Activated T-helper 1 cell treated with Interleukin-2 at 50 U/mL for 16 hours (primary cell): ENCODE results near the gene FAM76A.
"Not testable (repeated sequence)": the region's sequence is repeated elsewhere in the genome, so short reads cannot be mapped to it uniquely, and the experiment has no call there.

Experiments used
- DNase-seq: peaks from one replicate; pipeline ENCODE4 v3.0.0-alpha.2; 2020; ENCODE audit warnings: low read depth

FAM76A gene

GRCh38 chr1:27778056-27778455 lies 52.3 kb downstream of the FAM76A start:
- no peak for DNase-seq

- DNase-seq, result no peak
Measured at GRCh38 chr1:27779122-27779521, 53.4 kb downstream of the FAM76A start.

DNA sequence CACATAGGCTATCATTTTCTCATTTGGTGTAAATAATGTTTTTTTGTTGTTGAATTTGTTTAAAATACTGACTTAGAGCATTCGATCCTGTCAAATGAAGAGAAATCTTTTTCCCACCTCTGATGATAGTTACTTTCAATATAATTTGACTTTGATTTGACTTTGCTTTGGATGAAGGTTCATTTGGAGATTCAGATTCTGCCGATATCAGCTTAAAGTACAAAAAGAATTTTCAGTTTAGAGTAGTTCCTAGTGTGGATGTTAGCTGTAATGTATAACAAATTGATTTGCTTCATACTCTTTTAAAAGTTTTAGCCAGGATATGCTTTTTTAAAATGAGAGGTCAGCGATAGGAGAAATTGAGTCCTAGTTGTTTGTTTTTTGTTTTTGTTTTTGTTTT lies 57.2 kb downstream of the FAM76A start:
- DNase-seq, result no peak

GRCh38 chr1:27784700-27785099 lies 58.9 kb downstream of the FAM76A start:
- DNase-seq, result no peak

DNA sequence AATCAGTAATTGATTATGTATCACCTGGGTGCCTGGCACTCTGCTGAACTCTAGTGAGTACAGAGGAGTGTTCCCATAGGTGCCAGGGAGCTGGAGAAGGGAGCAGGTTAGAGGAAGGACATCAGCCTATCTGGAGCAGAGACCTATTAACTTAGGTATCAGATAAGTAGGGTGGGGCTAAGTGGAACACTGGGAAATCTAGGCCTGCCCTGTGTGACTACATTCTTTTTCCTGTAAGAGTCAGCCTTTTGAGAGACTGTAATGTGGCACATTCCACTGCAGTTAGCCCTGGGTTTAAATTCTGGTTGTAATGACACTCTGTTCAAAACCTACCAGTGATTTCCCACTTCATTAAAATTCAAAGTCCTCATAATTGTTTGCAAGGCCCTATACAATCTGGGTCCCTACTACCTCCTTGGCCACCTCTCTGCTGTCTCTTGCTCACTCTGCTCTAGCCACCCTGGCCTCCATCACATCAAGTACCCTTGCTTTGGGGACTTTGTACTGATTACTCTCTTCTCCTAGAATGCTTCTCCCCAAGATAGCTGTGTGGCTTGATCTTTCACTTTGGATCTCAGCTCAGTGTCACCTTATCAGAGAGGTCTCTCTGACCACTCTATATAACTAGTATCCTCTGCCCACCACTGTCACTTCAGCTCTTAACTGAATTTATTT lies 60.2 kb downstream of the FAM76A start:
- DNase-seq, result no peak

DNA sequence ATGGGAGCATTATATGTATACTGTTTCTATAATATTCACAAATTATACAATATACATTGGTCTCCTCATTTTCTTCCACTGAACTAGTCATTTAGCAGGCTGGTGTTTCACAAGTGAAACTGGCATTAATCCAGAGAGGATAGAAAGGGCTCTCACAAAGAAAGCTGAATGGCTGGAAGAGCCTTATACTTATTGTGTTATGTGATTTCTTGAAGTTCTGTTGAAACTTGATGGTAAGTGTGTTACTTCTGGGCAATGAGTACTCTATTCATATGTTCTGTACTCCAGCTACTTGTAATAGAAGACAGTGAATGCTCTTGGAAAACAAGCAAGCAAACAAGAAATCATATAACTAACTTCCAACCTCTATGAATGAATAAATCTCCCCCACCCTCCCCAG lies 62.1 kb downstream of the FAM76A start:
- no peak for DNase-seq

DNA sequence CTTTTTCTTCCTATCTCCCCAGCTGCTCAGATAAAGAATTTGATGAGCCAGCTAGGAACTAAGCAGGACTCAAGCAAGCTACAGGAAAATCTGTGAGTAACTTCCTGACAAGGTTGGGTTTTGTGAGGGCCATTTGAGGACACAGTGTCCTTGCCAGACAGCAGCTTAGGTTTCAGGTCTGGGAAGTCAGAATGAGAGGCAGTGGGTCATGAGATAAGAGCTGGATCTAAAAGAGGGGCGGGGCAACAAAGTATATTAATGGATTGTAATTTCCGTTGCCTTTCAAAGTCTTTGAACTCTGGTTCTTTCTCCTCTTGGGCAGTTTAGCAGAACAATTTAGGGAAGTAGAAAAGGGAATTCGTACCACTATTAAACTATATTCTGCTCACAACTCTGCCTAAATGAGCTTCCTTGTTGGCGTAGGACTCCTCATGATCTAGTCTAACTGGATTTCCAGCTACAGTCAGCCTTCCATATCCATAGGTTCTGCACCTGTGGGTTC lies 63.8 kb downstream of the FAM76A start:
- no peak for DNase-seq

DNA sequence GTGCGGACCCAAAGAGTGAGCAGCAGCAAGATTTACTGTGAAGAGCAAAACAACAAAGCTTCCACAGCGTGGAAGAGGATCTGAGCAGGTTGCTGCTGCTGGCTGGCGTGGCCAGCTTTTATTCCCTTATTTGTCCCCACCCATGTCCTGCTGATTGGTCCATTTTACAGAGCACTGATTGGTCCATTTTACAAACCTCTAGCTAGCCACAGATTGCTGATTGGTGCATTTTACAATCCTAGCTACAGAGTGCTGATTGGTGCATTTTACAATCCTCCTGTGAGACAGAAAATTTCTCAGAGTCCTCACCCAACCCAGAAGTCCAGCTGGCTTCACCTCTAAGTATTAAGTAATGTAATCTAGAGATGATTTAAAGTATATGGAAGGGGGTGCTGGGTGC lies 64.5 kb downstream of the FAM76A start:
- DNase-seq, result not testable (repeated sequence)

GRCh38 chr1:27795601-27796000 lies 69.8 kb downstream of the FAM76A start:
- no peak for DNase-seq

DNA sequence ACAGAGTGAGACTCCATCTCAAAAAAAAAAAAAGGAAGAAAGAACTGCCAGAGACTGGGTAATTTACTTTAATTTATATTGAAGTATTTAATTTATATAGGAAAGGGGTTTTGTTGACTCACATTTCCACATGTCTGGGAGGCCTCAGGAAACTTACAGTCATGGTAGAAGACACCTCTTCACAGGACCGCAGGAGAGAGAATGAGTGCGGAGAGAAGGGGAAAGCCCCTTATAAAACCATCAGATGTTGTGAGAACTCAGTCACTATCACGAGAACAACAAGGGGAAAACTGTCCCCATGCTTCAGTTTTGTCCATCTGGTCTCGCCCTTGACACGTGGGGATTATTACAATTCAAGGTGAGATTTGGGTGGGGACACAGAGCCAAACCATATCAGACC lies 79.0 kb downstream of the FAM76A start:
- DNase-seq, result no peak

GRCh38 chr1:27806758-27807157 lies 81.0 kb downstream of the FAM76A start:
- no peak for DNase-seq

GRCh38 chr1:27807385-27807784 lies 81.6 kb downstream of the FAM76A start:
- DNase-seq, result no peak

- not testable (repeated sequence) for DNase-seq
Measured at GRCh38 chr1:27808131-27808530, 82.4 kb downstream of the FAM76A start.

DNA sequence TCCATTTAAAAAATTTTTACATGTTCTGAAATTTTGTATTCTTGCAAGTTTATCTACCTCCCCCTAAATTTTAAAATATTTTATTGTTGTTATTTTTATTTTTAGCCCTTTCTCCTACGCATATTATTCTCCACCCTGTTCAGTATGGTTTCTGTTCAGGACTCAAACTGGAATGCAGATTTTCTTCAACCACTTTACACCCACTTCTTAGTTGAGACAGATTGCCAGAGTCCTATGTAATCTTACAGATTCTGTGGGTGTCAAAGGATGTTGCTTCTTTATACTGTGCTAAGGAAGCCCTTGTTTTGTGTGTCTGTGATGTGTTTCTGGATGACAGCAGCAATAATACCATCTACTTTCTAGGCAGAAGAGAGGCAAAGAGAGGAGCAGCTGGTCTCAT lies 84.1 kb downstream of the FAM76A start:
- no peak for DNase-seq

- no peak for DNase-seq
Measured at GRCh38 chr1:27811741-27812500, 86.2 kb downstream of the FAM76A start.
